ENCODE results near the gene DOCK9.

DNA sequence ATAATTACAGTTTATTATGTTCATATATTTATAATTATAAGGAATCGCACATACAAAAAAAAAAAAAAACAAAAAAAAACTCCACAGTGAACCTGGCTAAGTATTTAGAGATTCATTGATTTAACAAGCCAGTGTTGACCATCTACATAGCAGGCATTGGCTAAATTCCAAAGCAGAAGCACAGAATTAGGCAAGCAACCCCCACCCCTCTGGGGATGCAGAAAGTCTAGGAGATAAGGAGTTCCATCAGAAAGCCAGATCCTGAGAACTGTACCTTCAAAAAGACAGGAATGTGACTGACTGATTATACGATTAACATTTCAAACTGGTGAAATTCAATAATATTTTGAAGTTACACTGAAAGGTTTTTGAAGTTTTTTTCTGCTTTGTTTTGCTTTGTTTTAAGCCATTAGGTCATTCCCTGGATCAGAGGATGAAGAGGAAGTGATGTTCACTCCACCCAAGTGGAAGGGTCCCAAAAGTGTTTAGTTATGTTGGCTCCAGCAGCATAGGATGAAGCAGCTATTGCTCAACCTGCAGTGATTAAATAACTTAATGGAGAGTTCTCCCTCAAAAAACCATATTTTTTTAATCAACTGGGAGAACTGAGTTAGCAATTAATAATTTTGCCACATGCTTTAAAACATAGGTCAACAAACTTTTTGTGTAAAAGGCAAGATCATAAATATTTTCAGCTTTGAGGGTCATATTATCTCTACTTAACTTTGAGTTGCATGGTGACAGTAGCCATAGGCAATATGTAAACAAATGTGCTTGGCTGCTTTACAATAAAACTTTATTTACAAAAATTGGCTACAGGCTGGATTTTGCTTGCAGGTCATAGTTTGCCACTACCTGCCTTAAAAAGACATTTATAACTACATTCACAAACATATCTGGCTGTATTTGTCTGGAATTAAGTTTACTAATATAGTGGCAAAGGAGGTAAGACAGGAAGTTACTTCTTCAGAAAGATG lies 49.6 kb downstream of the DOCK9 start:
- TF ChIP-seq, protein P1, sequence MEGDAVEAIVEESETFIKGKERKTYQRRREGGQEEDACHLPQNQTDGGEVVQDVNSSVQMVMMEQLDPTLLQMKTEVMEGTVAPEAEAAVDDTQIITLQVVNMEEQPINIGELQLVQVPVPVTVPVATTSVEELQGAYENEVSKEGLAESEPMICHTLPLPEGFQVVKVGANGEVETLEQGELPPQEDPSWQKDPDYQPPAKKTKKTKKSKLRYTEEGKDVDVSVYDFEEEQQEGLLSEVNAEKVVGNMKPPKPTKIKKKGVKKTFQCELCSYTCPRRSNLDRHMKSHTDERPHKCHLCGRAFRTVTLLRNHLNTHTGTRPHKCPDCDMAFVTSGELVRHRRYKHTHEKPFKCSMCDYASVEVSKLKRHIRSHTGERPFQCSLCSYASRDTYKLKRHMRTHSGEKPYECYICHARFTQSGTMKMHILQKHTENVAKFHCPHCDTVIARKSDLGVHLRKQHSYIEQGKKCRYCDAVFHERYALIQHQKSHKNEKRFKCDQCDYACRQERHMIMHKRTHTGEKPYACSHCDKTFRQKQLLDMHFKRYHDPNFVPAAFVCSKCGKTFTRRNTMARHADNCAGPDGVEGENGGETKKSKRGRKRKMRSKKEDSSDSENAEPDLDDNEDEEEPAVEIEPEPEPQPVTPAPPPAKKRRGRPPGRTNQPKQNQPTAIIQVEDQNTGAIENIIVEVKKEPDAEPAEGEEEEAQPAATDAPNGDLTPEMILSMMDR (IDR thresholded peaks at IDR 0.05) = no peak
- no peak for TF ChIP-seq EP300 (IDR thresholded peaks at IDR 0.05)
- TF ChIP-seq POLR2A (IDR thresholded peaks at IDR 0.05) = no peak

Data from upper lobe of left lung (tissue), 4 donors.